Testis (tissue), 2 donors: Measurements from ENCODE around the gene EFHB.

Experiments used
- POLR2A ChIP-seq: fragments of 450-650 bp; IDR thresholded peaks from one replicate; pipeline ENCODE4 v1.6.1; 2017; ENCODE audit warnings: antibody characterized with exemption, mild to moderate bottlenecking, moderate library complexity
- TF ChIP-seq, protein P1 (sequence below), 3 experiments: fragments of 450-650 bp in 2 of 3; fragments of 200-600 bp in 1 of 3; sonication (generic) in 1 of 3; IDR thresholded peaks; one replicate each; pipeline ENCODE4 v1.5.1; 2016 to 2019; ENCODE audit warnings: antibody characterized with exemption in 3 of 3, mild to moderate bottlenecking in 2 of 3, moderate library complexity in 1 of 3

DNA sequence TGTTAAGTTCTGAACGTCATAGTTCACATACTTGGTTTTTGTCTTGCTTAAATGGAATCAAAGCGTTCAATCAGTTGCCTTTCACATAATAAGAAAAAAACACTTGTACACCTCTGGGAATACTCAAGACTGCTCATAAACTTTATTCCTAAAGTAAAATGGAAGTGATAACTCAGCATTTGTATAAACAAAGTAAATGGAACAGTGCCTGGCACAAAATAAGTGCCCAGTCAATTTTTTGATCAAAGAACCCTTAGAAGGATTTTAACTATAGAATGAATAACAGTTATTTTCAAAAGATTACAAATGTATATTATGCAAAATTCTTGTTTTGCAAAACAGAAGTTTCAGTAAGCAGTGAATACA is 14.2 kb upstream of the EFHB start:
- TF ChIP-seq, protein P1, sequence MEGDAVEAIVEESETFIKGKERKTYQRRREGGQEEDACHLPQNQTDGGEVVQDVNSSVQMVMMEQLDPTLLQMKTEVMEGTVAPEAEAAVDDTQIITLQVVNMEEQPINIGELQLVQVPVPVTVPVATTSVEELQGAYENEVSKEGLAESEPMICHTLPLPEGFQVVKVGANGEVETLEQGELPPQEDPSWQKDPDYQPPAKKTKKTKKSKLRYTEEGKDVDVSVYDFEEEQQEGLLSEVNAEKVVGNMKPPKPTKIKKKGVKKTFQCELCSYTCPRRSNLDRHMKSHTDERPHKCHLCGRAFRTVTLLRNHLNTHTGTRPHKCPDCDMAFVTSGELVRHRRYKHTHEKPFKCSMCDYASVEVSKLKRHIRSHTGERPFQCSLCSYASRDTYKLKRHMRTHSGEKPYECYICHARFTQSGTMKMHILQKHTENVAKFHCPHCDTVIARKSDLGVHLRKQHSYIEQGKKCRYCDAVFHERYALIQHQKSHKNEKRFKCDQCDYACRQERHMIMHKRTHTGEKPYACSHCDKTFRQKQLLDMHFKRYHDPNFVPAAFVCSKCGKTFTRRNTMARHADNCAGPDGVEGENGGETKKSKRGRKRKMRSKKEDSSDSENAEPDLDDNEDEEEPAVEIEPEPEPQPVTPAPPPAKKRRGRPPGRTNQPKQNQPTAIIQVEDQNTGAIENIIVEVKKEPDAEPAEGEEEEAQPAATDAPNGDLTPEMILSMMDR (IDR thresholded peaks at IDR 0.05), result no peak
- TF ChIP-seq POLR2A, result no peak
